PC-9 (cell line): ENCODE results near the gene RRP15.

Experiments used
- CTCF ChIP-seq: fragments of 200-600 bp; sonication (generic); conservative IDR thresholded peaks from 2 replicates; pipeline ENCODE4 v1.6.1; 2017; ENCODE audit warnings: mixed run types, antibody characterized with exemption, mild to moderate bottlenecking, moderate library complexity
- EZH2 ChIP-seq: fragments of 200-600 bp; sonication (generic); IDR thresholded peaks from 2 replicates; pipeline ENCODE4 v1.8.0; 2017; ENCODE audit warnings: antibody characterized with exemption, low read depth

- peak; percentile 64 for TF ChIP-seq CTCF
- no peak for TF ChIP-seq EZH2
Measured at GRCh38 chr1:218259800-218260199, 25.3 kb upstream of the RRP15 start.
